Measurements from ENCODE around the gene PMIS2.
"Not testable (repeated sequence)": the region's sequence is repeated elsewhere in the genome, so short reads cannot be mapped to it uniquely, and the experiment has no call there.

Gene PMIS2

DNA sequence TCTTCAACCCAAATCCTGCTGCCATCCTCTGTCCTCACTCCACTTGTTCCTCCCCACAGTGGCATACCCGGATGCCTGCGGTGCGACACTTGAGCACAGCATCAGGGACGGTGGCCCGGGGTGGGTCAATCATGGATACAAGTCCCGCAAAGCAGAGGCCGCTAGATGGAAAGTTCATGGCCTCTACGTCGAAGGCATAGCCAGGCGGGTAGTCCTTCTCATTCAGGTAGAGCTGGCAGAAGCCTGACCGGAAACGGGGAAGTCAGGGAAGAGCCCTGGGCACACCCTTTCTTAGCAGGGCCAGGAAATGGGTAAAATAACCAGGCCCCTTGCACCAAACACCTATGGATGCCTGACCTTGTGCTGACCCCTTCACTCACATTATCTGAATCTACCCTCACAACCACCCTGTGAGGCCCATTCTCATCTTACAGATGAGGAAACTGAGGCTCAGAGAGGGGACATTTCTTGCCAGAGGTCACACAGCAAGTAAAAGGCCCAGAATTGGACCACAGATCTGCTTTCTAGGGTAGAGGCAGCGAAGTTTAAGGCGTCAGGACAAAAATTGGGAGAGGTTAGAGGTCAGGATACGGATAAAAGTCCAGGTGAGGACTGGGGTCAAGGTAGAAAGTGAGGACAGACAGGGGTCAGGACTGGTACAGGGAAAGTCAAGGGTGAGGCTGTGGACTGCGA, 29.0 kb upstream of the PMIS2 start:
- DNase-seq, result no peak

DNA sequence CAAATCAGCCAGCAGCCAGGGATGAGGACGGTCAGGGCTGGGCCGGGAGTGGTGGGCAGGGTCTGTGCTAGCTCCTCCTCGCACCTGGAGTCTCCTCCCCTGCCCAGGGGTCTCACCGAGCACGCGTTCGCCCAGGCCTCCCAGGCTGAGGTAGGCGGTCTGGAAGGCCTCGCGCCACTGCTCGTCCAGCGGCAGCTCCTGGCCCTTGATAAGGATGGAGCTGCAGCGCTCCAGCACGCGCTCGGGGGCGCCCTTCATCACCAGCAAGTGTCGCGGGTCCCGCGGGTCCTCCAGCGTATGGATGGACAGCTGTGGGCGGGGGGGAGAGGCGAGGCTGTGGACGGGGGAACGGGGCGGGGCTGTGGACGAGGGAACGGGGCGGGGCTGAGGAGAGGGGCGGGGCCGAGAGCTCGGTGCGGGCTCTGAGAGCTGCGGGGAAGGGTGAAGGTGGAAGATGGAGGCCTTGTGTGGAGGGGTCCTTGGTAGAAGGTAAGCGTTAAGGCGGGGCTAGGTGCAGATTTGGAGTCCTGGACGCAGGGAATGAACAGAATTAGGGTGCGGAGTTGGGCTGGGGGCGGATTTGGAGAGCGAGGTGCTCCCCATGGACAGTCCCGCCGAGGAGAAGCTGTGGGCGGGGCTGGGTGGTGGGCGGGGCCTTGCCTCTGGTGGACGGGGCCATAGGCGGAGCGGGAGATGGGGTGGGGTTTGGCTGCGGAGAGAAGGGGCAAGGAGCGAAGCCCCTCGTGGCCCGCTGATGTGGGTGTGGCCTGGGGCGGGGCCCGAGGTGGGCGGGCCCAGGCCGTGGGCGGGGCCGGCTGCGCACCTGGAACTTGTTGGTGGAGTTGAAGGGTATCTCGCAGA, 28.2 kb upstream of the PMIS2 start:
- peak; percentile 98 for DNase-seq

DNA sequence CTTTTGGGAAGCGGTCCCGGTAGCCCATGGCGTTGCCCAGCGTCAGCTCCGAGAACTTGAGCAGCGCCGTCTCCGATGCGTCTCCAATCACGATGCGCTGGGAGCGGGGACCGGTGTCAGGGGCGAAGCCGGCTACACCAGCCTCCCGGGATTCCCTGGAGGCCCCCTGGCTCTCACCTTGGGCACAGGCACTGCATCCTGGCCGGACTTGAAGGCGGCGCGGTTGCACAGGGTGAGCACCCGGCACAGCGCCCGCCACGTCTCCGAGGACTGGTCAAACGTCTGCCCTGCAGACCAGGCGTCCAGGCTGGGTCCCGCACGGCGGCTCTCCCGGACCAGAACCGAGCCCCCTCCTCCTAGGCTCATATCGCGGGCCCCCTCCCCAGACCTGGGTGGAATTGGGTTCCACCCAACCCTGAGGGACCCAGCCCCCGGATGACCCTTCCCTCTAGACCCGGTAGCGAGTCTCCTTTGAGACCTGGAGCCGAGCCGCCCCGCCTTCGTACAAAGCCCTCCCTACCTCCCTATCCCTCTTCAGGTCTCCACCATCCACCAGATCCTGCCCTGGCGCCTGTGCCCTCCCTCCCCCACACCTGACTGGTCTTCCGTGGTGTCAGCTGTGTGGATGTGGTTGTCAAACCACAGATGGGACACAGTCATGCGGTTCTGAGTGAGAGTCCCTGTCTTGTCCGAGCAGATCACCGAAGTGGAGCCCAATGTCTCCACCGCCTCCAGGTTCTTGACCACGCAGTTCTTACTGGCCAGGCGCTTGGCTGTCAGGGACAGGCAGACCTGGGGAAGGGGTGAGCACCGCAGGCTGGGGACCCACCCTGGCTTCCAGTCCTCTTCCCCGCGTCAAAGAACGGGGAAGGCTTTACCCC, 27.3 kb upstream of the PMIS2 start:
- peak; percentile 46 for DNase-seq

DNA sequence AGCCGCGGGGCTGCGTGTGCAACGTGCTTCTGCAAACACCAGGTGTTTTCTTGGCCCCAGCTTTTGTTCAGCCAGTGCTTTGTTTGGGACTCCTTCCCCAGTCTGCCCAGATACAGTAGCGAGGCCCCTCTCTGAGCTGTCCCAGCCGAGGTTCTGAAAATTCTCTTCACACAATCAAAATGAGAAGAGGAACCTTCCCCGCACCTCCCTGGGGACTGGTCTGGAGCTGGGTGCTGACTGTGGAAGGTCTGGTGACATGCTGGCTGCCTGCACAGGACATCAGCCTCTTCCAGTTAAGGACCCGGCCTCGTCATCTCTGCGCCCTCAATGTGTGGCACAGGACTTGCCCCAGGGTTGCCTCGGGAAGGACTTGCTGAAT, 26.7 kb upstream of the PMIS2 start:
- DNase-seq, result peak; percentile 62

DNA sequence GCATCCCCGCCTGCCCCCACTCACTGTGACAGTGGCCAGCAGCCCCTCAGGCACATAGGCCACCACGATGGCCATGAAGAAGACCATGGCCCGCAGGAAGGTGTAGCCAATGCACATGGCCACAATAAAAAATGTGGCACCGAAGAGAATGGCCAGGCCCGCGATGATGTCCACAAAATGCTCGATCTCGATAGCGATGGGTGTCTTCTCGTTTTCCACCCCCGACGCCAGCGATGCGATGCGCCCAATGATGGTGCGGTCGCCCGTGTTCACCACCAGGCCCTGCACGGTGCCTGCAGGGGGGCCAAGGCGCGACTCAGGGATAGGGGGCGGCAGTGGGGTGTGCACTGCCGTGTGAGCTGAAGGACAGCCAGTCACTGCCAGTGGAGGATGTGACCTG, 26.2 kb upstream of the PMIS2 start:
- DNase-seq, result no peak

DNA sequence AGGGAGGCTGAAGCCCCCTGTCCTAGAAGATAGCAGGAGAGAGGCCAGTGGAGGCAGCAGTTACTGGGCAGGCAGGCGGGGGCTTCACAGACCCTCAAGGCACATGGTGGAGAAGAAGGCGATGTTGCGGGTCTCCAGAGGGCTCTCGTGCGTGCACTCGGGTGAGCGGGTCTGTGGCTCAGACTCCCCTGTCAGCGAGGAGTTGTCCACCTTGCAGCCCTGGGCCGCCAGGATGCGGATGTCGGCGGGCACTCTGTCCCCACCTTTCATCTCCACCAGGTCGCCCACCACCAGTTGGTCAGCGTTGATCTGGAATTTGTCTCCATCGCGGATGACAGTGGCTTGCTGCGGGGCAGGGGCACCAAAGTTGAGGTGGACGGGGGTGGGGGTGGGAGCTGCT, 25.7 kb upstream of the PMIS2 start:
- DNase-seq, result no peak

DNA sequence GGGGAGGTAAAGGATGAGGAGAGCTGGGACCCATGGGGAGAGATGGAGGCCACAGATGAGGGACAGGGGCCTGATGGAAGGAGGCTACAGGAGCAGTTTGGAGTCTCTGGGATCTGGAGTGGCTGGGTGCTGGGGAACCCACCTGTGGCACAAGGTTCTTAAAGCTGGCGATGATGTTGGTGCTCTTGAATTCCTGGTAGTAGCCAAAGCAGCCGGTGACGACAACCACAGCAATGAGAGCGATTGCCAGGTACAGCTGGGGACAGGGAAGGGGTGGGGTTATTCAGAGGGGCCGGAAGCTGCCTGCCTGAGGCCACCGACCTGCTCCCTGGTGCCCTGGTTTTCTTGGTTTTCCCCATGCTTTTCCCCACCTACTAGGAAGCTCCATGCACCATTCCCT, 25.3 kb upstream of the PMIS2 start:
- DNase-seq, result no peak

DNA sequence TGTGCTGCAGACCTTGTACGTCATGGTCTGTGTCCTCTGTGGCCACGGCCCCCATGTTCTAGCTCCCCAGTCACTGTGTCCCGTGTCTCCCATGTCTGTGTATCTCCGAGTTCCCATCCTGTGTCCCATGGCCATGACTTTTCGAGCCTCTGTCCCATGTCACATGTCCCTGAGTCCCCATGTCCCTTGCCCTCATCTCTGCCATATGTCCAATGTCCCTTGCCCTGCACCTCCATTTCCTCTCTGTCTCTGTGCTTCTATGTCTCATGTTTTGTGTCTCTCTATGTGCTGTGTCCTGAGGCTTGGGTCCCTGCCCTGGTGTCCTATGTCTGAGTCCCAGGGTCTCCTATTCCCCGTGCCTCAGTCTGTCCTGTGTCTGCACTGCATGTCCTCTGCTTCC, 24.5 kb upstream of the PMIS2 start:
- no peak for DNase-seq

DNA sequence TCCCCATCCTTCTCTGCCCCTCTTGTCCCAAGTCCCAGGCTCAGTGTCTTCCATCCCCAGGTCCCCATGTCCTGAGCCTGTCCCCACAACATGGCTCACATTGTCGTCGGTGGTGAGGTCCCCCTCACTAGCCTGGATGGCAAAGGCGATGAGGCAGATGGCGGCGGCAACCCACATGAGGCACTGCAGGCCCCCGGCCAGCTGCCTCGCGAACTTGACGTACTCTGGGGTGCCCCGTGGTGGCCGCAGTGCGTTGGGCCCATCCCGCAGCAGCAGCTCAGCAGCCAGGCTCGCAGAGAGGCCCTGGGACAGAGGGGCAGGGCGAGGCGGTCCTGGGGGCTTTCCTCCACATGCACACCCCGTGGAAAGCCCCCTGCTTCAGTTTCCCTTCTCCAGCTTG, 23.6 kb upstream of the PMIS2 start:
- no peak for DNase-seq

DNA sequence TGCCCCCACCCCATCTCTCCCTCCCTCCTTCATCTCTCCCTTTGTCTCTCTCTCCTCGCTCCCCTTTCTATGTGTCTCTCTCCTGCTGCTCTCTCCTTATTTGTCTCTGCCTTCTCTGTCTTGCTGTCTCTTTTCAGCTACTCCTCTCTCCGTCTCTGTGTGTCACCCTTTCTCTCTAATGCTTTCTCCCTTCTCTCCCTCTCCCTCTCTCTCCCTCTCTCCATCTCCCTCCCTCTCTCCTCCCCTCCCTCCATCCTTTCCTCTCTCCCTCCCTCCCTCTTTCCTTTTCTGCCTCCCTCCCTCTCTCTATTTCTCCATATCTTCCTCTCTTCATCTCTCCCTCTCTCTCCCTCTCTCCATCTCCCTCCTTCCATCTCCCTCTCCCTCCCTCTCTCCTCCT, 23.2 kb upstream of the PMIS2 start:
- DNase-seq, result no peak

DNA sequence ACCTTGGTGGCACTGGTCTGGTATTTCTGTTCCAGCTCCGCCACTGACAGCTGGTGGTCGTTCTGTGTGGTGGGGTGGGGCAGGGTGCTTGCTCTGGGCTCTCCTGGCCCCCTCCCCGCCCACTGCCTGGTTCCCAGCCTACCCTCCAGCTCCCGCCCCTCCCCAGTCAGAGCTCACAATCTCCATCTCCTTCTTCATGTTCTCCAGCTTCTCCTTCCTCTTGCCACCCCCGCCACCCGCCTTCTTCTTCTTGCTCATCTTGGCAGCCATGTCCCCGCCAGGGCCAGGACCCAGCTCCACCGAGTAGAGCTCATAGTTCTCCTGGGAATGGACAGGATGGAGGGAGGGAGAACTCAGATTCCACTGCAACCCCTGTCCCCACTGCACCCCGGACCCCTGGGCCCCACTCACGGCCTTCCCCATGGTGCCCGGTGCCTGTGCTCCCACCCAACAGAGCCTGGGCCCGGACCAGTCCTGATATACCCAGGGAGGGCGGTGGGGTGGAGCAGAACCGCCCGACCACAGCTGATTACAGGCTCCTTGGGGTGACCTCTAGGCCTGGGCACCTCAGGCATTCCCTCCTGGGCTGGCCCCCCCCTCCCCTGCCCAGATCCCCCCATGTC, 22.7 kb upstream of the PMIS2 start, which contains the start of gene ATP4A:
Gene ATP4A (minus strand): TSS at position 452 of the 623 bp plus-strand sequence. CDS start 29 bp downstream, at position 423.
- DNase-seq, result no peak

DNA sequence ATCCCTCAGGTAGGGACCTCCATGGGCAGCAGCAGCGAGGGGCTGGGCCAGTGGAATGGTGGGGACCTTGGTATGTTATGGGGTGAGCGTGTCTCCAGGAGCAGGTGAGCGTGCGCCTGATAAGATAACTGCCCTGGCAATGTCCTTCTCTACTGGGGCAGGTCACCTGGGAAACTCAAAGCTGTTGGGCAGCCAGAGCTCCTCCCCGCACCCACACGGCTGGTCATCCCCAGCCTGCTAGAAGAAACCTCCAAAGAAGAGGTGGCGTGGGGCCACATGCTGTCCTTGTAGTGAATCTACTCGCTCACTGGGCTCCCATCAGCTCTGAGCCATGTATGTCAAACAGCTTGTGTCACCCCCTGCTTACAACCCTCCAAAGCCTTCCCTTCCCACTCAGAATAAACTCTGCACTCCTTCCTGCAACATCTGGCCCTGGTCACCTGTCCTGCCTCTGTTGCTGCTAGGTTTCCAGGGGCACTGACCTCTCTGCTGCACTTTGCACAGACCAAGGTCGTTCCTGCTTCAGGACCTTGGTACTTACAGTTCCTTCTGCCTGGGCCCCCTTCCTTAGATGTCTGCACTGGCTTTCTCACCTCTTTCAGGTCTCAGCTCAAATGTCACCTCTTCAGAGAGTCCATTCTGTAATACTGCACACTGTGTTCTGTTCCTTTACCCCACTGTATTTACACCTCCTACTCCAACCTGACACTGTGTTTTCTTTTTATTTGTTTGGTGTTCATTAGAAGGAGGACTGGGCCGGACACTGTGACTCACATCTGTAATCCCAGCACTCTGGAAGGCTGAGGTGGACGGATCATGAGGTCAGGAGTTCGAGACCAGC, 20.7 kb upstream of the PMIS2 start:
- DNase-seq, result no peak

DNA sequence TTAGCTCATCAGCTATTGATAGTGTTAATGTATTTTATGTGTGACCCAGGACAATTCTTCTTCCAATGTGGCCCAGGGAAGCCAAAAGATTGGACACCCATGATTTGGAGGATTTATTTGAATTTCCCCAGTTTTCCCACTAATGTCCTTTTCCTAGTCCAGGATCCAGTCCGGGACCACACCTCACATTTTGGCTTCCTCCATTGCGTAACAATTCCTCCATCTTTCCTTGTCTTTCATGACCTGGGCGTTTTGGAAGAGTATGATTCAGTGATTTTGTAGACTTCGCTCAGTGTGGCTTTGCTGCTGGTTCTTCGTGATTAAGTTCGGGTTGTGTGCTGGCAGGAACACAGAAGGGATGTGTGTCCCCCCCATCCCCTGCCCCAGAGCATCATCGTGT, 19.2 kb upstream of the PMIS2 start:
- DNase-seq, result no peak

DNA sequence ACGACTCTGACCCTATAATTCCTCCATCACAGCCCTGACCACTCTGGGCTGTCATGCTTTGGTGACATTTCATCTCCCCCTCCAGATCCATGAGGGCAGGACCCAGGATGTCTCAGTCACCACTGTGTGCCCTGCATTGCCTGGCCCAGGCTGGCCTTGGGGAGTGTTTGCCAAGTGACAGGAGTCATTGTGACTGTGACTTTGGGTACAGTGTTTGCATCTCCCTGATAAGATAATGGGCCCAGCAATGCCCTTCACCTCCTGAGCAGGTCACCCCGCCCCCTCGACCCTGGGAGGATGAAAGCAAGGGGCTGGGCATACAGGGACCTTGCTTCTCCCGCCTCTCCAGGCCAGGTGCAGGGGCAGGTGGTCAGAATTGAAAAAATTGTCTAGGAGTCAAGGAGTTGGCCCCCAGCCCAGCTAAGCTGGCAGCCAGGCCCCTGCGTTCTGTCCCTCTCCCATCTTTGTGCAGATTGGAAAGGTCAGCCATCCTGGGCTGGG, 16.6 kb upstream of the PMIS2 start:
- no peak for DNase-seq

DNA sequence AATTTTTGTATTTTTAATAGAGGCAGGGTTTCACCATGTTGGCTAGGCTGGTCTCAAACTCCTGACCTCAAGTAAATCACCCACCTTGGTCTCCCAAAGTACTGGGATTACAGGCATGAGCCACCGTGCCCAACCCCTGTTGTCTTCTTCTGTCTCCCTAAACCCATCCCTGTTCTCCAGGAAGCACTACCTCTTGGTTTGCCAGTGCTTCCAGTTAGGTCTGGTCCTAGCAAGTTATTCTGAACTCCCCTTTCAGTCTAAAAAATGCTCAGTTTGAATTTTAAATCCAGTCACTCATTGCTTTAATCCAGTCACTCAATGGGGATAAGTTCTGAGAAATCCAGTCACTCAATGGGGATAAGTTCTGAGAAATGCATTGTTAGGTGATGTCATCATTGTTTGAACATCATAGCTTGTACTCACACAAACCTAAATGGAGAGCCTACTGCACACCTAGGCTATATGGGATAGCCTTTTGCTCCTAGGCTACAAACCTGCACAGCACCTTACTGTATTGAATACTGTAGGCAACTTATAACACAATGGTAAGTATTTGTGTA, 14.5 kb upstream of the PMIS2 start:
- no peak for DNase-seq

DNA sequence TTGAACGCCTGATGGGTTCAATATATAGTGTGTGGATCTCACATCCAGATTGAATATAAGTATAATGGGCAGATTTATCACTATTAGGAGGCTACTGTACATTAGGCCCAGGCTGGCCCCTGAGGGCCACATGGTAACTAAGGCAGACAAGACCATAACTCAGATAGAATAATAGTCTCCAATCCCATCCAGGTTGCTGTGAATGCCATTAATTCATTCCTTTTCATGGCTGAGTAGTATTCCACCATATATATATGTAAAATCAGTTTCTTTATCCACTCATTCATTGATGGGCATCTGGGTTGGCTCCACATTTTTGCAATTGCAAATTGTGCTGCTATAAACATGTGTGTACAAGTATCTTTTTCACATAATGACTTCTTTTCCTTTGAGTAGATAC, 8.1 kb upstream of the PMIS2 start:
- no peak for DNase-seq

DNA sequence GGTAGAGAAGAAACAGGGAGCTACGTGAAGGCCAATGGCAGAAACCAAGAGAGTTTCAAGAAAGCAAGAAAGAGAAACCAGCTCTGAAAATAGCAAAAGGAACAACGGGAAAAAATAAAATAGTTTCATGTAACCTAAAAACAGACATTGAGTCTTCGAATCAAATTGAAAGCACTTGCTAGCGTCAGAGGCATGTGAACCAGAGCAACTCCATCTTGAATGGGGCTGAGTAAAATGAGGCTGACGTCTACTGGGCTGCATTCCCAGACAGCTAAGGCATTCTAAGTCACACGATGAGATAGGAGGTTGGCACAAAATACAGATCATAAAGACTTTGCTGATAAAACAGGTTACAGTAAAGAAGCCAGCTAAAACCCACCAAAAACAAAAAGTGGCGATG, 7.3 kb upstream of the PMIS2 start:
- no peak for DNase-seq

DNA sequence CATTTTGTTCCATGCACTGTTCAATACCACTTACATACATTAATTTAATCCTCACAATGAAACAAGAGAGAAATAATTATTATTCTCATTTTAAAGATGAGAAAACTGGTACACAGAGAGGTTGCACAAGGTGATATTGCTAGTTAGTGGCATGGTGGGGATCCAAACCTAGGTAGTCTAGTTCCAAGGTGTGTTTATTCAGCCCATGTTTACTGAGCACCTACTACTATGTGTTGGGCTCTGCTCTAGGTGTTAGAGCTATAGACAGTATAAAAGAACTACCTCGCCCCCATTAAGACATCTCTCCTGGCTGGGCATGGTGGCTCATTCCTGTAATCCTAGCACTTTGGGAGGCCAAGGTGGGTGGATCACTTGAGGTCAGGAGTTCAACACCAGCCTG, 3.2 kb upstream of the PMIS2 start:
- DNase-seq, result no peak

DNA sequence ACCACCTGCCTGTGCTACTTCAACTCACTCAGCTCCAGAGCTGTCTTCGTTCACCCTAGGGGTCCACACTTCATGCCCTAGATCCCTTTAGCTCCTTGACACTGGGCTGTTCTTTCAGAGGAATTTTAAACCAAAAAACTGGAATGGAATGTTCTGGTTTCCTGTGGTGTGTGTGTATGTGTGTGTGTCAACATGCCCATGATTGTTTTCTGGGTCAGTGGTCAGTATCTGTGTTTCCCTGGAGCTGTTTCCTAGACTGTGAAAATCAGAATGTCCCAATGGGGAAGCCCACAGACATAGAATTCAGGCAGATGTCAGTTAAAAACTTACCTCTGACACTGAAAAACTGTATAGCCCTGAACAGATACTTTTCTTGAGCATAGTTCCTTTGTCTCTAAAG, 1.3 kb downstream of the PMIS2 start:
- no peak for DNase-seq

DNA sequence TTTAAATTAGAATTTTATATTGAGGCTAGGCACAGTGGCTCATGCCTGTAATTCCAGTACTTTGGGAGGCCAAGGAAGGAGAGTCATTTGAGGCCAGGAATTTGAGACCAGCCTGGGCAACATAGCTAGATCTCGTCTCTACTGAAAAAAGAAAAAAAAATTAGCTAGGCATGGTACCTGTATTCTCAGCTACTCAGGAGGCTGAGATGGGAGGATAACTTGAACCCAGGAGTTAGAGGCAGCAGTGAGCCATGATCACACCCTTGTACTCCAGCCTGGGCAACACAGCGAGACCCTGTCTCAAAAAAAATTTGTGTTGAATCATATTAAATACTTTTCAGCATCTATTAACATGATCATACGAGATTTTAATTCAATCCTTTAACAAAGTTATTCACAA, 4.9 kb downstream of the PMIS2 start:
- no peak for DNase-seq

DNA sequence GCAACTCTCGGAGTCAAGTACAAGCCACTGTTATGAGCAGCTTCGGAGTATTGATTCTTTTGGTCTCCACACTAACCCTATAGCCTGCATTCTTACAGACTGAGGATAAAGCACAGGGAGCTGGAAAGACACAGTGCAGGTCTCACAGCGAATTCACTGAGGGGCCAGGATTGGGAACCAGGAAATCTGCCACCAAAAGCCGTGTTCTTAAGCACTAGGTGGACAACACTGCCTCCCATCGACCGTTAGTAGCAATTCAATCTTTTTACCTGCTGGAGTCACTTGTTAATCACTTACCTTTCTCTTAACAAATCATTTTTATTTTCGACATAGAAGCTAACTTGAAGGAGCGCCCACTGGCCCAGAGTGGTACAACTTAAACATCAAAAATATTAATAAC, 6.3 kb downstream of the PMIS2 start:
- peak; percentile 48 for DNase-seq

DNA sequence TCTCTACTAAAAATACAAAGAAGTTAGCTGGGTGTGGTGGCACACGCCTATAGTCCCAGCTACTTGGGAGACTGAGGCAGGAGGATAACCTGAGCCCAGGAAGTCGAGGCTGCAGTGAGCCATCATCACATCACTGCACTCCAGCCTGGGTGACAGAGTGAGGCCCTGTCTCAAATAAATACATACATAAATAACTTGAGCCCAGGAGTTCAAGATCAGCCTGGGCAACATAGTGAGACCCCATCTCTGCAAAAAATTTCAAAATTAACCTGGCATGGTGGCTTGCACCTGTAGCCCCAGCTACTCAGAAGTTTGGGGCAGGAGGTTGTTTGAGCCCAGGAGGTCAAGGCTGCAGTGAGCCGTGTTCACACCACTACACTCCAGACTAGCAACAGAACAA, 9.1 kb downstream of the PMIS2 start:
- not testable (repeated sequence) for DNase-seq

All from NCI-H345 (cell line).